Ovary (tissue), 3 donors: ENCODE measurements around the gene DCN.

ENCODE experiments used
- EP300 ChIP-seq: sonication (generic); formaldehyde crosslinking; IDR thresholded peaks from one replicate; pipeline ENCODE4 v1.6.1; 2017; ENCODE audit warnings: antibody characterized with exemption
- POLR2A ChIP-seq: fragments of 450-650 bp; IDR thresholded peaks from one replicate; pipeline ENCODE4 v1.6.1; 2017; ENCODE audit warnings: antibody characterized with exemption, mild to moderate bottlenecking, moderate library complexity
- TF ChIP-seq, protein P1 (sequence below), 3 donors: fragments of 450-650 bp in 2 of 3; fragments of 200-600 bp in 1 of 3; IDR thresholded peaks; one replicate each; pipeline versions ENCODE4 v1.5.1 to v1.8.0; 2016 to 2022; ENCODE audit warnings: antibody characterized with exemption in 3 of 3, mild to moderate bottlenecking in 1 of 3
- donor health status: DM: no; HTN: no; CAD: no.

DNA sequence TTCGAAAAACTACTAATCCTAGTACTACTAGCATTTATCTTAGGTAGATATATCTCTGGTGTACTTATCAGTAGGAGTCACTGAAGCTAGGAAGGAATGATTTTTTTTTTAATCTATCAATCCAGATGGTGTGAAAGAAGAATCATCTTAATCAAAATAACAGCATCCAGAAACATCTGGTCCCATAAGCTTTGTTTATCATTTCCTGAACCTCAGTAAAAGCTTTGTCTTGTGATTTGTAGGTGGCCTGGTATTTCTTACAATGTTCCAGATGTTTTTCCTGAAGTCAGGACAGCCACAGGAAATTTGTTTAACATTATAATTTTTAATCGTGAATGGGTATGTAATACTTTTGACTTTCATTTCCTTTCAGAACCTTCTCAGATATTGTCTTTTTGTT lies 43.3 kb downstream of the DCN start:
- TF ChIP-seq, protein P1, sequence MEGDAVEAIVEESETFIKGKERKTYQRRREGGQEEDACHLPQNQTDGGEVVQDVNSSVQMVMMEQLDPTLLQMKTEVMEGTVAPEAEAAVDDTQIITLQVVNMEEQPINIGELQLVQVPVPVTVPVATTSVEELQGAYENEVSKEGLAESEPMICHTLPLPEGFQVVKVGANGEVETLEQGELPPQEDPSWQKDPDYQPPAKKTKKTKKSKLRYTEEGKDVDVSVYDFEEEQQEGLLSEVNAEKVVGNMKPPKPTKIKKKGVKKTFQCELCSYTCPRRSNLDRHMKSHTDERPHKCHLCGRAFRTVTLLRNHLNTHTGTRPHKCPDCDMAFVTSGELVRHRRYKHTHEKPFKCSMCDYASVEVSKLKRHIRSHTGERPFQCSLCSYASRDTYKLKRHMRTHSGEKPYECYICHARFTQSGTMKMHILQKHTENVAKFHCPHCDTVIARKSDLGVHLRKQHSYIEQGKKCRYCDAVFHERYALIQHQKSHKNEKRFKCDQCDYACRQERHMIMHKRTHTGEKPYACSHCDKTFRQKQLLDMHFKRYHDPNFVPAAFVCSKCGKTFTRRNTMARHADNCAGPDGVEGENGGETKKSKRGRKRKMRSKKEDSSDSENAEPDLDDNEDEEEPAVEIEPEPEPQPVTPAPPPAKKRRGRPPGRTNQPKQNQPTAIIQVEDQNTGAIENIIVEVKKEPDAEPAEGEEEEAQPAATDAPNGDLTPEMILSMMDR (IDR thresholded peaks at IDR 0.05), result no peak
- no peak for TF ChIP-seq POLR2A
- TF ChIP-seq EP300, result no peak
